NCI-H524 treated with DMSO at 0.1 percent for 48 hours (cell line): ENCODE data around the gene FIBP.
A peak's percentile ranks its signal among the peaks of the same experiment; 100 is the strongest.

ENCODE experiments used
- DNase-seq: peaks from one replicate; lab custom pipeline; 2025; lab: John Stamatoyannopoulos, UW

FIBP gene

GRCh38 chr11:65888163-65888814 is at the start of gene FIBP:
FIBP (minus strand) TSS chr11:65888471; CDS start chr11:65888418, 53 bp downstream.
- peak; percentile 70 for DNase-seq

GRCh38 chr11:65937766-65938165 is 49.5 kb upstream of the FIBP start:
- no peak for DNase-seq

GRCh38 chr11:65934014-65934413 is 45.7 kb upstream of the FIBP start:
- peak; percentile 29 for DNase-seq

DNA sequence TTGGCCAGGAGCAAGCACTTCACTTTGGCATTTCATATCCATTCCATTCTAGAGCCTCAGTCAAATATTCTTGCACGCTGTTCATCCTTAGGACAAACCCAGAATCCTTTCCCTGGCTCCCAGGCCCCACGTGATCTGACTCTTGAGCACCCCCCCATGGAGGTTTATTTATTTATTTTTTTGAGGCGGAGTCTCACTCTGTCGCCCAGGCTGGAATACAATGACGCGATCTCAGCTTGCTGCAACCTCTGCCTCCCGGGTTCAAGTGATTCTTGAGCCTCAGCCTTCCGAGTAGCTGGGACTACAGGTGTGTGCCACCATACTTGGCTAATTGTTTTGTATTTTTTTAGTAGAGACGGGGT is 44.3 kb upstream of the FIBP start:
- DNase-seq, result no peak

- no peak for DNase-seq
Observed at GRCh38 chr11:65931773-65932557, 43.7 kb upstream of the FIBP start.

GRCh38 chr11:65928667-65929066 is 40.4 kb upstream of the FIBP start:
- no peak for DNase-seq

DNA sequence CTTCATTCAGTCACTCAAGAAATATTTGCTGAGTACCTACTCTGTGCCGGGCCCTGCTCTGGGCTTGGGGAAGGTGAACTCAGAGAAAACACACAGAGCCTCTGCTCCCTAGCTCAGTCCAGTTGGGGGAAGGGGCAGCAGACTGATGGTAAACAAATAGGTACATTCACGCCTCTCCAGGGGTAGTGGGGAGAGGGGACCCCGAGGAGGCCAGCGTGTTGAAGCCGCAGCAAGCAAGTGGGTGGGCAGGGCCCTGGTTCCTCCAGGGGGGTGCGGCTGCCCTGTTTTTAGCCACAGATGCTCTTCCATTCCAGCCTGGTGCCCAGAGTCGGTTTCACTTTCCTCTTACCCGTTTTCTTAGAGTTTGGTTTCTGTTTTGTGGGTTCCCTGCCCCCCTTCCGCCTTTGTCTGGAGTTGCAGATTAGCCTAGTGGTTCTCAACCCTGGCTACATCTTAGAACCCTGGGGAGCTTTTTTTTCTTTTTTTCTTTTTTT is 39.7 kb upstream of the FIBP start:
- no peak for DNase-seq

GRCh38 chr11:65925397-65925796 is 37.1 kb upstream of the FIBP start:
- no peak for DNase-seq

DNA sequence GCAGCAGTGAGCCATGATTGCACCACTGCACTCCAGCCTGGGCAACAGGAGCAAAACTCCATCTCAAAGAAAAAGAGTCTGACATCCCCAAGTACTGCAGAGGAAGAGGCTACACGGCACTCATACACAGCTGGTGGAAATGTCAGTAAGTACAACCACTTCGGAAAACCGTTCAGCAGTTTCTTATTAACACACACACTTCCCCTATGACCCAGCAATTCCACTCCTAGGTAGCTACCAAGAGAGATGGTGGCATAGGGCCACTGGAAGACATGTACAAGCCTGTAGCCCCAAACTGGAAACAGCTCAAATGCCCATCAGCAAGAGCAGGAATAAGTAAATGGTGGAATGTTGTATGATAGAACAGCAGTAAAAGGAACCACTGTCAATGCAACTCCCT is 34.3 kb upstream of the FIBP start:
- no peak for DNase-seq

DNA sequence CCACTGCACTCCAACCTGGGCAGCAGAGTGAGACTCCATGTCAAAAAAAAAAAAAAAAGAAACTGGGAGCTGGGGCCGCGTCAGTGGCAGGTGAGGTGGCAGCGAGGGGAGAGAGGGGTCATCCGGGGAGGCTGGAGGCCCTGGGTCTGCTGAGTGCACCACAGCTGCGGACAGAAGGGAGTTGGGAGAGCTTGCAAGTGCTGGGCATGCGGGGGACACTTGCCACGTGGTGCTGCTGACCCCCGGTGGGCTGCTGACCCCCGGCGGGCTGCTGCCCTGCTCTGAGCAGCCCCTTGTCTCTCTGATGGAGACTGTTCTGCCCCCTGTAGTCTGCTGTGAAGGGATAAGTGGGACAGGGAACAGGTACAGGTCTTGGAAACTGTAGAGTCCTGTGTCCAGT is 33.6 kb upstream of the FIBP start:
- DNase-seq, result no peak

GRCh38 chr11:65921033-65921555 is 32.8 kb upstream of the FIBP start:
- DNase-seq, result no peak

- peak; percentile 15 for DNase-seq
Observed at GRCh38 chr11:65920372-65920802, 32.1 kb upstream of the FIBP start.

DNA sequence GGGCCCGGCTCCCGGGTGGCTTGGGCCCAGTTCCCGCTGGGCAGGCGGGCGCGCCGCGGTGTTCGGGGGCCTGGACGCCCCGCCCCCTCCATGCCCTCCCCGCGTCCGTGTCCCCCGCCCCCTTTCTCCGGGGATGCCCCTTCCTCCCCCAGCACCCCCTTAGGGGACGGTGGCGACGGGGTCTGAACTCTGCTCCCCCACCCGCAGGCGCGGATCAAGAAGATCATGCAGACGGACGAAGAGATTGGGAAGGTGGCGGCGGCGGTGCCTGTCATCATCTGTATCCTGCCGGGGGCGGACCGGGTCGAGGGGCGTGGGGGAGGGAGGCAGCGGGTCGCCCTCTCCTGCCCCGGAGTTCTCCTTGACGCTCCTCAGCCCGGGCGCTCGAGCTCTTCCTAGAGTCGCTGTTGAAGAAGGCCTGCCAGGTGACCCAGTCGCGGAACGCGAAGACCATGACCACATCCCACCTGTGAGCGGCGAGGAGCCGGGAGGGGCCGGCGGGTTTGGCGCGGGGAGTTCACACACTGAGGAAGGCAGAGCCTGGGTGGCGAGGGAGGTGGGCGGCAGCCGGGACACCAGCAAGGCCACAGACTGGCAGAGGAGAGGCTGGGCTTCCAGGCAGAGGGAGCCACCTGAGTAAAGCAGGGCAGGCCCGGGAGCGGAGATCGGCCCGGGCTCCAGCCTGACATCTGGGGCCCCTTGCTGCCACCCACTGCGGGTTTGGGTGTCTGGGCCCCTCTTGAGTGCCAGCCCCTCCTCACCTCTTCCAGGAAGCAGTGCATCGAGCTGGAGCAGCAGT is 31.5 kb upstream of the FIBP start:
- no peak for DNase-seq

- DNase-seq, result peak; percentile 68
Observed at GRCh38 chr11:65919141-65919572, 30.9 kb upstream of the FIBP start, which contains the start of gene DRAP1. DRAP1 (plus strand) TSS chr11:65919426; CDS start chr11:65919502, 76 bp downstream.

DNA sequence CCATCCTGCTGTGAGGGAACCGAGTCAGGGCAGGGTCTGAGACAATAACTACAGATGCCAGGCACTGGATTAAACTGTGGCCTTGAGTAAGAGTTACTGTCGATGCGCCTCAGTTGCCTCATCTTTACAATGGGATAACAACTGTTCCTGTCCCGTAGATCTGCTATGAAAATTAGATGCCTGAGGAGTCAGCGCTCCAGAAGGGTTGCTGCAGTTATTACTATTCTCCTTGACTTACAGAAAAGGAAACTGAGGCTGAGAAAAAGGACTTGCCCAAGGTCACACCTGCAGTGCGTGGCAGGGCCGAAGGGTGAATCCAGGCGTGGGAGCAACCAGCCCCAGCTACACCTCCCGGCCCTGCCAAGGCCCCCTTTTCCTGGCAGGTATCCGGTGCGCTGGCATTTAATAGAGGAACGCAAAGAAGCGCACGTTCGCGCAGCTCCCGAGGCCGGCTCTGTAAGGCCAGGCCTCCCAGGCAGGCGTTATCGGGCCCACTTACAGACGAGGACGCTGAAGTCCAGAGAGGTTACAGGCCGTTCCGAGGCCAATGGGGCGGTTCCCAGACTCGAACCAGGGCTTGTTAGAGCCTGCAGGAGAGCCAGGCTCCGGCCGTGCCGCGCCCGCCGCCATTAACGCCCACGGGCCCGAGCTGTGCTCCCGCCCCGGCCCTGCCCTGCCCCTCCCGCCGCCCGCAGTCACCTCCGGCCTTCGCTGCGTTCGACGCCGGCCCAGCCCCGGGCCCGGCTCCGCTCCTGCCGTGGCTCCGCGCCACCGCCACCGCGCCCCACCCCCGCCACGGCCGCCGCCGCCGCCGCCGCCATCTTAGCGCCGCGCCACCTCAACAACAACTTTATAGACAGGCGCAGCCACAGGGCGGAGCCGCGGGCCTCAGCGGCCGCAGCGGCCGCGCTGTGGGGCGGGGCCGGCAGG is 30.2 kb upstream of the FIBP start, which contains the start of gene C11orf68:
TSS of gene C11orf68 (minus strand) at position 852 of the 930 bp plus-strand sequence. CDS start at position 821, 31 bp downstream.
- no peak for DNase-seq

- DNase-seq, result no peak
Observed at GRCh38 chr11:65917434-65918210, 29.4 kb upstream of the FIBP start.

- no peak for DNase-seq
Observed at GRCh38 chr11:65917077-65917433, 28.8 kb upstream of the FIBP start.

GRCh38 chr11:65916391-65916790 is 28.1 kb upstream of the FIBP start:
- DNase-seq, result no peak

- DNase-seq, result no peak
Observed at GRCh38 chr11:65915821-65916251, 27.6 kb upstream of the FIBP start.
